Mucosa of descending colon (tissue), 3 donors: ENCODE results near the gene FGGY. TPM values are rescaled to one million over a fixed set of nuclear protein-coding genes. Genes with fewer than 3 reads are reported as not detected.

Experiments used
- ATAC-seq: fragments of 200-7000 bp; cut with Tn5 transposase; one replicate; pipeline ENCODE4 v1.9.1; 2020; ENCODE audit warnings: mild to moderate bottlenecking, moderate library complexity
- DNase-seq, 3 donors: peaks; one replicate each; pipeline ENCODE4 v3.0.0-alpha.2; 2020
- H3K36me3 ChIP-seq: fragments of 200-600 bp; one replicate; pipeline ENCODE4 v1.8.0; 2021; ENCODE audit warnings: low read depth, mild to moderate bottlenecking
- H3K4me1 ChIP-seq: fragments of 200-600 bp; one replicate; pipeline ENCODE4 v1.8.0; 2021; ENCODE audit warnings: low read depth, mild to moderate bottlenecking
- H3K4me3 ChIP-seq: fragments of 200-600 bp; one replicate; pipeline ENCODE4 v1.8.0; 2021; ENCODE audit warnings: mild to moderate bottlenecking
- H3K9me3 ChIP-seq: fragments of 200-600 bp; one replicate; pipeline ENCODE4 v1.8.0; 2021; ENCODE audit warnings: mild to moderate bottlenecking
- intact Hi-C, 2 donors: fragments of 100-400 bp; cut with DNase I in 1 of 2; cut with micrococcal nuclease in 1 of 2; formaldehyde crosslinking; loops; one replicate each; pipeline versions ENCODE4 v1.11.0 to v1.11.1; 2022; cut with DNase I, micrococcal nuclease
- total RNA-seq, 3 donors: library from RNA; stranded (reverse); fragmentation: NEBNext Ultra II Directional in 2 of 3; extraction: Animal tissue kit (Norgen Biotek cat#: 25700) in 2 of 3; gene quantifications; one replicate each; pipeline versions ENCODE4 v1.2.1 to v1.2.4, GENCODE V29; 2021 to 2023
- TF ChIP-seq, protein P1 (sequence below): fragments of 200-600 bp; IDR thresholded peaks from one replicate; pipeline ENCODE4 v1.8.0; 2022; ENCODE audit warnings: antibody characterized with exemption, mild to moderate bottlenecking
- donor health status: DM: no; HTN: no; CAD: no; lungs with moderate emphysema.
- donor health status: DM: no; HTN: no; CAD: no.
- donor health status: DM: no; HTN: yes; CAD: no.

Gene FGGY
- total RNA-seq, 3 donors from 2014 or later: 25.2 to 38.3 (median 36.6) TPM

DNA sequence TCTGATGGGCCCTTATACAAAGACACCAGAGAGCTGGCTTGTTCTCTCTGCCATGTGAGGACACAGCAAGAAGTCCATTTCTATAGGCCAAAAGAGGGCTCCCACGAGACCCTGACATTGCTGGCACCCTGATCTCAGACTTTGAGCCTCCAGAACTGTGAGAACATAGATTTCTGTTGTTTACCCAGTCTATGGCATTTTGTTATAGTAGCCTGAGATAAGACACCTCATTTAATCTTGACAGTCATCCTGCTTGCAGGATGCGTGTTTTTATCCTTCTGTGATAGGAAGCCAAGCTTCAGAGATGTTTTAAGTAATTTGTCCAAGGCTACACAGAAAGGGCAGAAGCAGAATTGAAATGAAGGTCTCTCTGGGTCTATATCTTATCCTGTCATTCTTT, 379.0 kb downstream of the FGGY start:
- peaks cover 6% of the 10 kb centered on the region for H3K4me1 ChIP-seq
- DNase-seq (no peak), ATAC-seq (no peak)
- TF ChIP-seq, protein P1, sequence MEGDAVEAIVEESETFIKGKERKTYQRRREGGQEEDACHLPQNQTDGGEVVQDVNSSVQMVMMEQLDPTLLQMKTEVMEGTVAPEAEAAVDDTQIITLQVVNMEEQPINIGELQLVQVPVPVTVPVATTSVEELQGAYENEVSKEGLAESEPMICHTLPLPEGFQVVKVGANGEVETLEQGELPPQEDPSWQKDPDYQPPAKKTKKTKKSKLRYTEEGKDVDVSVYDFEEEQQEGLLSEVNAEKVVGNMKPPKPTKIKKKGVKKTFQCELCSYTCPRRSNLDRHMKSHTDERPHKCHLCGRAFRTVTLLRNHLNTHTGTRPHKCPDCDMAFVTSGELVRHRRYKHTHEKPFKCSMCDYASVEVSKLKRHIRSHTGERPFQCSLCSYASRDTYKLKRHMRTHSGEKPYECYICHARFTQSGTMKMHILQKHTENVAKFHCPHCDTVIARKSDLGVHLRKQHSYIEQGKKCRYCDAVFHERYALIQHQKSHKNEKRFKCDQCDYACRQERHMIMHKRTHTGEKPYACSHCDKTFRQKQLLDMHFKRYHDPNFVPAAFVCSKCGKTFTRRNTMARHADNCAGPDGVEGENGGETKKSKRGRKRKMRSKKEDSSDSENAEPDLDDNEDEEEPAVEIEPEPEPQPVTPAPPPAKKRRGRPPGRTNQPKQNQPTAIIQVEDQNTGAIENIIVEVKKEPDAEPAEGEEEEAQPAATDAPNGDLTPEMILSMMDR: no peak
- H3K4me3 ChIP-seq: no peak overlapping the region
- no peaks in the 10 kb centered on the region for H3K9me3 ChIP-seq
- intact Hi-C loops: no loop called here
- H3K36me3 ChIP-seq: no peaks in the 10 kb centered on the region

DNA sequence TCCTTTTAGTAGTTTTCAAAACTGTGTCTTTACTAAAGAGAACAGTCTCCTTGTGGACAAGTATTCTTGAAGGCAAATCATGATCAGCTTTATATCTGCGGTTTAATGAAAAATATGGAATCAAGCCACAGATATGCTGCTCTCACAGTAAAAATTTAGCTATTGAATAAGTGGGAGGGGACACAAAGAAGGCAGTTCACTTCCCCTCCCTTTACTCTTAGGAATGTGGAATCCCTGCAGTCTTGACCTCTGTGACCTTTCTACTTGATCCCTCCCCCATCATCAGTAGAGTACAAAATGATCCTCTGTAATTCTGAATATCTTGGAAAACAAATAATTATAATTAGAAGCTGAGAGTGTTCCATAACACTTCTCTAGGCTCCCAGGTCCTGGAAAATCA, 381.1 kb downstream of the FGGY start:
- TF ChIP-seq, protein P1: no peak
- ATAC-seq (no peak), DNase-seq (no peak)
- peaks cover 6% of the 10 kb centered on the region for H3K4me1 ChIP-seq
- H3K4me3 ChIP-seq: no peak overlapping the region
- no peaks in the 10 kb centered on the region for H3K36me3 ChIP-seq
- intact Hi-C loops: no loop called here
- H3K9me3 ChIP-seq: no peaks in the 10 kb centered on the region

DNA sequence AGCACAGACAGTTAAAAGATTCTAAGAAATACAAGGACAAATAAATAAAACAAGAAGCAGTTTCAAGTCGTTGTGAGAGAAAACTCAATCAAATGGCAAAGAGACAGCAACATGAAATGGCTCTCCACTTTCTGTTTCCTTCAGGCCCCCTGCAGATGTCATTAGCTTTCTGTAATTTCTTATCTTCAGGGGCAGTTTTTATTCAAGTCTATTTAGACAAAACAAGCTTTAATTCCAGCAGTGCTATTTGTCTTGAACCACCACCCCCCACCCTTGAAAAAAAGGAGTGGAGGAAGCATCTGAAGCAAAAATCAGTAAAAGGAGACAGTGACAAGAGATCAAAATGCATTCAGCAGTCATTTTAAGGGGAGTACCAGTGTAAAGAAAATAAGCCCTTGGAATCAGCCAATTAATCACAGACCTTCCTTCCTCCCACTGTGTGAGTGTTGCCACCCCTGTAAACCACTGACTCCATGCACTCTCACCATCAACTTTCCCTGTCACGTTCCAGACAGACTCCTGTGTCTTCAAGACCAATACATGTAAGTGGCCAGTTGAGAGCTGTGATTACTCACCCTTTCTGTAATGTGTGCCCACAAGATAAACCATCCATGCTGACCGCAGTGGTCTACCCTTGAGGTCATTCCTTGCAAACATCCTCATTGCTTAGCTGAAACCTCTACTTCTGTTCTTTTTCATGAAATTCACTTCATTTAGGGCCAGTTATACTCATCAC, 381.8 kb downstream of the FGGY start:
- ATAC-seq: no peak
- Histone ChIP-seq H3K4me1 (peaks cover 6% of the 10 kb centered on the region), H3K4me3 (no peak overlapping the region), H3K36me3 (no peaks in the 10 kb centered on the region), H3K9me3 (no peaks in the 10 kb centered on the region)
- intact Hi-C loops: no loop called here
- TF ChIP-seq, protein P1: no peak
- no peak for DNase-seq

DNA sequence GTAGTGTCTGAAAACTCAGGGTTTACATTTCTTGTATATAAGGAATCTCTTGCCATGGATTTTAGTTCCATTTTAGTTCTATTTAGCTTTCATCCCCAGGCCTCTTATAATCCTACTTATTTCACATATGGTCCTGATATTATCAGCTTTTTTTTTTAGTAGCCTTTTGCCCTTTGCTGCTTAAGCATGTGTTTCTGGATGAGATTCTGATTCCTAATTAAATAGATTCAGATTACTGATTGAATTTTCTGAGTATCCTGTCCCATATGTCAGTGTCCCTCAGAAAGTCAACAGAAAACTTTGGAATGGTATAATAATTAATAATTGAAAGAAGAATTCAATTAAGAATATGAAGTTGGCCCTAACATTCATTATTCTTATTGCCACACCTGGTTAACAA, 383.1 kb downstream of the FGGY start:
- Histone ChIP-seq H3K4me3 (no peak overlapping the region), H3K9me3 (no peaks in the 10 kb centered on the region), H3K36me3 (no peaks in the 10 kb centered on the region), H3K4me1 (no peaks in the 10 kb centered on the region)
- ATAC-seq: no peak
- DNase-seq: no peak
- intact Hi-C loops: no loop called here
- TF ChIP-seq, protein P1: no peak

DNA sequence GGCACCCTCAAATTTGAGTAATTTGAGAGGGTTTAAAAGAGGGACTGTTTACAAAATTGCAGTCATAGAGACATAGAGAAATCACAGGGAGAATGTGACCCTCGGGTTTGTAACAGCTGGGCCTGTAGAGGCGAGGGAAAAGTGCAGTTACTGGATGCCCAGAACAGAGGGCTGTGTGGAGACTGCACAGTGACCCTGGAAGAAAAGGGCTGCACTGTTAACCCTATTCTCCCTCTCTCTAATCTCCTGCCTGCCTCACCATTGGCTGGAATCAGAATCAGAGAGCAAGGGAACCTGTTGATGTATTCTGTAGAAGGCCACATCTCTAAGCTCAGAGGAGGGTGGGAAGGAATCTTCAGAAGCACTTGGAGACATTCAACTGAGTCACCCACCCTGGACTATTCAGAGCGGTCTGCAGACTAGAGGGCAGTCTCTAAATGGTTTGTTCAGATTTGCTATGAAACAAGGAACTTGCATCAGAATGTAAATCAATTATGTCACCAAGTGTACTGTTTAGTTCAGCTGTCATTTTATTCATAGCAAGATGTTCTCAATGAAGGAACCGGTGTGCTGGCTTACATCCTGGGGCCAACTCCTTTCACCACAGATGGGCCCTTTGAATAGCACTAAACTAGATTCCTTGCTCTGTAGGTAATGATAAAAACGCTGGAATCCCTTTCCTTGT, 385.6 kb downstream of the FGGY start:
- TF ChIP-seq, protein P1: no peak
- ATAC-seq (peak; percentile 18), DNase-seq (no peak)
- Histone ChIP-seq H3K4me1 (no peaks in the 10 kb centered on the region), H3K9me3 (no peaks in the 10 kb centered on the region), H3K36me3 (no peaks in the 10 kb centered on the region), H3K4me3 (no peak overlapping the region)
- intact Hi-C loops: no loop called here
